Hepatocyte (in vitro differentiated cells): Measurements from ENCODE around the gene ACAD9. TPM values are rescaled to one million over a fixed set of nuclear protein-coding genes. Genes with fewer than 3 reads are reported as not detected.

Source experiments
- DNase-seq: peaks from one replicate; pipeline ENCODE4 v3.0.0-alpha.2; 2016; ENCODE audit warnings: low spot score
- H2AFZ ChIP-seq: fragments of 200-600 bp; sonication (generic); 2 replicates; pipeline ENCODE4 v1.6.0; 2016; ENCODE audit warnings: antibody characterized with exemption, mild to moderate bottlenecking
- H3K27ac ChIP-seq: fragments of 200-600 bp; sonication (generic); 2 replicates; pipeline ENCODE4 v1.5.1; 2016; ENCODE audit warnings: mild to moderate bottlenecking
- H3K27me3 ChIP-seq: fragments of 200-600 bp; sonication (generic); 2 replicates; pipeline ENCODE4 v1.6.1; 2016
- H3K36me3 ChIP-seq: fragments of 200-600 bp; sonication (generic); replicated peaks from 2 replicates; pipeline ENCODE4 v1.5.1; 2016; ENCODE audit warnings: low read depth; ENCODE audit not compliant: insufficient read depth
- H3K4me1 ChIP-seq: fragments of 200-600 bp; sonication (generic); 2 replicates; pipeline ENCODE4 v1.5.1; 2016; ENCODE audit warnings: mild to moderate bottlenecking, moderate library complexity; ENCODE audit not compliant: insufficient read depth
- H3K4me2 ChIP-seq: fragments of 200-600 bp; sonication (generic); 2 replicates; pipeline ENCODE4 v1.6.0; 2016
- H3K4me3 ChIP-seq: fragments of 200-600 bp; sonication (generic); 2 replicates; pipeline ENCODE4 v1.5.1; 2016; ENCODE audit warnings: mild to moderate bottlenecking
- H3K79me2 ChIP-seq: fragments of 200-600 bp; sonication (generic); 2 replicates; pipeline ENCODE4 v1.6.0; 2017; ENCODE audit warnings: mild to moderate bottlenecking
- H3K9me2 ChIP-seq: fragments of 200-600 bp; sonication (generic); replicated peaks from 2 replicates; pipeline ENCODE4 v1.6.0; 2017; ENCODE audit warnings: mild to moderate bottlenecking; ENCODE audit not compliant: insufficient read depth
- H3K9me3 ChIP-seq: fragments of 200-600 bp; sonication (generic); 2 replicates; pipeline ENCODE4 v1.5.1; 2016; ENCODE audit warnings: low read depth, mild to moderate bottlenecking
- H4K20me1 ChIP-seq: fragments of 200-600 bp; sonication (generic); 2 replicates; pipeline ENCODE4 v1.6.0; 2016; ENCODE audit warnings: mild to moderate bottlenecking; ENCODE audit not compliant: insufficient read depth, poor library complexity, severe bottlenecking
- EZH2 ChIP-seq: fragments of 200-600 bp; sonication (generic); IDR thresholded peaks from 2 replicates; pipeline ENCODE4 v1.6.1; 2016; ENCODE audit warnings: antibody characterized with exemption, mild to moderate bottlenecking, borderline replicate concordance
- EZH2phosphoT487 ChIP-seq: fragments of 200-600 bp; sonication (generic); IDR thresholded peaks from one replicate; pipeline ENCODE4 v1.6.1; 2018; ENCODE audit warnings: antibody characterized with exemption, mild to moderate bottlenecking, low read depth, moderate library complexity; ENCODE audit not compliant: unreplicated experiment, severe bottlenecking
- WGBS: methylation state at CpG from one replicate; pipeline ENCODE4 v1.1.6; 2016; ENCODE audit warnings: low lambda C conversion rate; ENCODE audit errors: missing lambda C conversion rate; 5-methylcytosine and 5-hydroxymethylcytosine counted together
- polyA plus RNA-seq: library from polyadenylated mRNA; unstranded; fragments of >200 nt; fragmentation: Nextera tagmentation; extraction: Ambion mirVana; gene quantifications from 2 replicates; pipeline ENCODE4 v1.2.1, GENCODE V29; 2016
- total RNA-seq: library from RNA; depleted of rRNA; stranded (reverse); fragments of >200 nt; gene quantifications from 2 replicates; pipeline ENCODE4 v1.2.3, GENCODE V29; 2014
- TF ChIP-seq, protein P1 (sequence below): fragments of 200-600 bp; sonication (generic); IDR thresholded peaks from 2 replicates; pipeline ENCODE4 v1.5.1; 2016; ENCODE audit warnings: antibody characterized with exemption, mild to moderate bottlenecking; ENCODE audit not compliant: poor library complexity

ACAD9 gene
- total and polyA plus RNA-seq, 2 experiments from 2014 or later, result 32.0 to 33.8 TPM

DNA sequence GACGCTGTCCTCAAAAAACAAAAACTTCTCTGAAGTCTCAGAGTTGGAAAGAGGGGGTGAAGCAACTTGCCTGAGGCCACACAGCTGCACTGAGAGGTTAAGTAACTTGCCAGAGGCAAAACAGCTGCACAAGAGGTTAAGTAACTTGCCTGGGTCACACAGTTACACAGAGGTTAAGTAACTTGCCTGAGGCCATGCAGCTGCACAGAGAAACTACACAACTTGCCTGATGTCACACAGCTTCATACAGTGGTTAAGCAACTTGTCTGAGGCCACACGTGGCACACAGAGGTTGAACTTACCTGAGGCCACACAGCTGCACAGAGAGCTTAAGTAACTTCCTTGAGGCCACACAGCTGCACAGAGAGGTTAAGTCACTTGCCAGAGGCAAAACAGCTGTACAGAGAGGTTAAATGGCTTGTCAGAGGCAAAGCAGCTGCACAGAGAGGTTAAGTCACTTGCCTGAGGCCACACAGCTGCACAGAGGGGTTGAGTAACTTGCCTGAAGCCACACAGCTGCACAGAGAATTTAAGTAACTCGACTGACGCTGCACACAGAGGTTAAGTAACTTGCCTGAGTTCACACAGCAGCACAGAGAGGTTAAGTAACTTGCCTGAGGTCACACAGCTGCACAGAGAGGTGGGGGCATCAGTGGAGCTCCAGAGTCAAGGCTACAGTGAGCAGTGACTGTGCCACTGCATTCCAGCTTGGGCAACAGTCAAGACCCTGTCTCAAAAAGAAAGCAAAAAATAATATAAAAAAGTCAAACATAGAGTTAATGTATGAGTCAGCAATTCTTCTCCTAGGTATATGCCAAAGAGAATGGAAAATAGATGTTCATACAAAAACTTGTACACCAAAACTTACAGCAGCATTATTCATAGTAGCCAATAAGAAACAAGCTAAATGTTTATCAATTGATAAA, 12.0 kb upstream of the ACAD9 start:
- Histone ChIP-seq H3K9me3 (no peaks in the 10 kb centered on the region), H3K27me3 (no peaks in the 10 kb centered on the region), H3K9me2 (no peaks in the 10 kb centered on the region), H3K36me3 (no peaks in the 10 kb centered on the region), H2AFZ (no peak overlapping the region), H3K4me2 (no peak overlapping the region), H3K79me2 (no peaks in the 10 kb centered on the region), H3K4me3 (no peak overlapping the region), H3K4me1 (no peaks in the 10 kb centered on the region), H4K20me1 (no peaks in the 10 kb centered on the region), H3K27ac (no peak overlapping the region)
- DNase-seq, result no peak
- TF ChIP-seq, protein P1, sequence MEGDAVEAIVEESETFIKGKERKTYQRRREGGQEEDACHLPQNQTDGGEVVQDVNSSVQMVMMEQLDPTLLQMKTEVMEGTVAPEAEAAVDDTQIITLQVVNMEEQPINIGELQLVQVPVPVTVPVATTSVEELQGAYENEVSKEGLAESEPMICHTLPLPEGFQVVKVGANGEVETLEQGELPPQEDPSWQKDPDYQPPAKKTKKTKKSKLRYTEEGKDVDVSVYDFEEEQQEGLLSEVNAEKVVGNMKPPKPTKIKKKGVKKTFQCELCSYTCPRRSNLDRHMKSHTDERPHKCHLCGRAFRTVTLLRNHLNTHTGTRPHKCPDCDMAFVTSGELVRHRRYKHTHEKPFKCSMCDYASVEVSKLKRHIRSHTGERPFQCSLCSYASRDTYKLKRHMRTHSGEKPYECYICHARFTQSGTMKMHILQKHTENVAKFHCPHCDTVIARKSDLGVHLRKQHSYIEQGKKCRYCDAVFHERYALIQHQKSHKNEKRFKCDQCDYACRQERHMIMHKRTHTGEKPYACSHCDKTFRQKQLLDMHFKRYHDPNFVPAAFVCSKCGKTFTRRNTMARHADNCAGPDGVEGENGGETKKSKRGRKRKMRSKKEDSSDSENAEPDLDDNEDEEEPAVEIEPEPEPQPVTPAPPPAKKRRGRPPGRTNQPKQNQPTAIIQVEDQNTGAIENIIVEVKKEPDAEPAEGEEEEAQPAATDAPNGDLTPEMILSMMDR, result no peak
- no peak for TF ChIP-seq EZH2phosphoT487
- no peak for TF ChIP-seq EZH2
- 87% methylated on average over 4 of the region's 4 CpGs for WGBS

DNA sequence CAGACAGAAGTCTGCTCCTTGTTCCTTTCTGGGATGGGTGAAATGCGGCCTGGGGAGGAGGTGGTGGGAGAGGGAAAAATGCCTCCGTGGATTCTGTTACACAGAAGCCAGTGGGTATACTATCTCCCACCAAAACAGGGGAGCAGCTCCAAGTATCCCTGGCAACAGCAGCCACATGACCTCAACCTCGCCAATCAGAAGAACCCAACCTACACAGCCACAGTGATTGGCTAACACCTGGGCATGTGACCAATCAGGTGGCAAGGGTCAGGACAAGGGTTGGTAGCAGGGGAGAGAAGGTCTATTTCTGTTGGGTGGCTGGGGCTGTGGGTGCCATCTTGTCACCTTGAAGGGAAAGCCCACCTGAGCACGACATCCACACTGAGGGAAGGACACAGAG, 9.1 kb upstream of the ACAD9 start:
- no peak overlapping the region for H3K4me3 ChIP-seq
- DNase-seq, result no peak
- no peaks in the 10 kb centered on the region for H3K36me3 ChIP-seq
- no peaks in the 10 kb centered on the region for H3K9me3 ChIP-seq
- TF ChIP-seq EZH2, result no peak
- TF ChIP-seq, protein P1, result no peak
- TF ChIP-seq EZH2phosphoT487, result no peak
- H3K9me2 ChIP-seq, result no peaks in the 10 kb centered on the region
- no peaks in the 10 kb centered on the region for H3K27me3 ChIP-seq
- no peak overlapping the region for H3K4me2 ChIP-seq
- H3K4me1 ChIP-seq, result no peaks in the 10 kb centered on the region
- H4K20me1 ChIP-seq, result no peaks in the 10 kb centered on the region
- H3K27ac ChIP-seq, result no peak overlapping the region
- WGBS, result 100% methylated on average over 4 of the region's 4 CpGs
- no peak overlapping the region for H2AFZ ChIP-seq
- no peaks in the 10 kb centered on the region for H3K79me2 ChIP-seq

DNA sequence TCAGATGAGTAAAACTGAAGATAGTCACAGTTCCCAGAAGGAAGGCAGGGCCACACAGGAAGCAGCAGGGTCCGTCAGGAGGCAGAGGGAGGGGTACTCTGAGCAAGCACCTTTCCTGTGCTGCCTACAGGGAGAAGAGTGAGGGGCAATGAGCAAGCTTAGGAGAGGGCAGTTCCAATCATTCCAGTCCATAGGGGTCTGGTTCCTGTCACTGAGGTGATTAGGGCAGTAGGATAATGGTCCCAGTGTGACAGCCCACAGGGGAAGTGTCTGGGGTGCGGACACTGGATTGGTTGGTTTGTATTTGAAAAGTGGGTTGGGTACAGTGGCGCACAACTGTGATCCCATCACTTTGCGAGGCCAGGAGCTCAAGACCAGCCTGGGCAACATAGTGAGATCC, 7.1 kb upstream of the ACAD9 start:
- H3K4me1 ChIP-seq, result no peaks in the 10 kb centered on the region
- no peak for TF ChIP-seq EZH2phosphoT487
- TF ChIP-seq, protein P1, result no peak
- TF ChIP-seq EZH2, result no peak
- no peaks in the 10 kb centered on the region for H4K20me1 ChIP-seq
- no peaks in the 10 kb centered on the region for H3K36me3 ChIP-seq
- no peak overlapping the region for H3K27ac ChIP-seq
- H3K4me3 ChIP-seq, result no peak overlapping the region
- 87% methylated on average over 4 of the region's 4 CpGs for WGBS
- H3K9me2 ChIP-seq, result no peaks in the 10 kb centered on the region
- H3K9me3 ChIP-seq, result no peaks in the 10 kb centered on the region
- H3K27me3 ChIP-seq, result no peaks in the 10 kb centered on the region
- DNase-seq, result no peak
- H3K4me2 ChIP-seq, result no peak overlapping the region
- H3K79me2 ChIP-seq, result peaks cover 2% of the 10 kb centered on the region
- no peak overlapping the region for H2AFZ ChIP-seq
